ENCODE data around the gene ROR2. TPM values are rescaled to one million over a fixed set of nuclear protein-coding genes. Genes with fewer than 3 reads are reported as not detected.

ROR2 gene
- total RNA-seq, 1 experiment from 2014 or later, result 5.9 TPM

DNA sequence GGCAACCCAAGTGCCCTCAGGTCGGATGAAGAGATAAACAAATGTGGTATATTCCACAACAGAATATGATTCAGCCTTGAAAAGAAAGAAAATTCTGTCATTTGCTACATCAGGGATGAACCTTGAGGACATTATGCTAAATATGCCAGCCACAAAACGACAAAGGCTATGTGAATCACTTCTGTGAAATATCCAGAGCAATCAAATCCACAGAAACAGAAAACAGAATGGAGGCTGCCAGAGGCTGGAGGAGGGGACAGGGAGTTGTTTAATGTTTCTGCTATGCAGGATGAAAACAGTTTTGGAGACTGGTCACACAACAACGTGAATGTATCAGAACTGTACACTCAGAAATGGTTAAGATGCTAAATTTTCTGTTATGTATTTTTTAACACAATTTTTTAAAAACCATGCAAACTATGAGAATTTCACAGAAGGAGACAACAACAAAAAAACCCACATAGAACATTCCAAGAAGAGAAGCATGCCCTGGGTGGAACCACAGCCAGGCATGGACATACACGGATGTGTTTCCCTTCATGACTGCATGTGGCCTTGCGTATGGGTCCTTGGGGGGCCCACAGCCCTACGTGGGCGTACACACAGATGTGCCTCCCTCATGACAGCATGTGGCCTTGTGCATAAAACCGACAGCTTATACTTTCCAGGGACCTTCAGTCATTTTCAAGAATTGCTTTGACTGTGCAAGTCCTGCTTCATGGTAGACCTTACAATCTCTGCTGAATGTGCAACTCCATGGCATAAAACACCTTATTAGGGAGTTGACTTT lies 146.7 kb downstream of the ROR2 start:
- DNase-seq (ENCODE audit: low read depth, low spot score) (no peak), ATAC-seq (no peak)
- TF ChIP-seq POLR2AphosphoS5 (IDR thresholded peaks at IDR 0.05; ENCODE audit: low read depth, low read length), result no peak
- TF ChIP-seq, protein P1, sequence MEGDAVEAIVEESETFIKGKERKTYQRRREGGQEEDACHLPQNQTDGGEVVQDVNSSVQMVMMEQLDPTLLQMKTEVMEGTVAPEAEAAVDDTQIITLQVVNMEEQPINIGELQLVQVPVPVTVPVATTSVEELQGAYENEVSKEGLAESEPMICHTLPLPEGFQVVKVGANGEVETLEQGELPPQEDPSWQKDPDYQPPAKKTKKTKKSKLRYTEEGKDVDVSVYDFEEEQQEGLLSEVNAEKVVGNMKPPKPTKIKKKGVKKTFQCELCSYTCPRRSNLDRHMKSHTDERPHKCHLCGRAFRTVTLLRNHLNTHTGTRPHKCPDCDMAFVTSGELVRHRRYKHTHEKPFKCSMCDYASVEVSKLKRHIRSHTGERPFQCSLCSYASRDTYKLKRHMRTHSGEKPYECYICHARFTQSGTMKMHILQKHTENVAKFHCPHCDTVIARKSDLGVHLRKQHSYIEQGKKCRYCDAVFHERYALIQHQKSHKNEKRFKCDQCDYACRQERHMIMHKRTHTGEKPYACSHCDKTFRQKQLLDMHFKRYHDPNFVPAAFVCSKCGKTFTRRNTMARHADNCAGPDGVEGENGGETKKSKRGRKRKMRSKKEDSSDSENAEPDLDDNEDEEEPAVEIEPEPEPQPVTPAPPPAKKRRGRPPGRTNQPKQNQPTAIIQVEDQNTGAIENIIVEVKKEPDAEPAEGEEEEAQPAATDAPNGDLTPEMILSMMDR (IDR thresholded peaks at IDR 0.05), result no peak
- no peak for TF ChIP-seq SIN3A (IDR thresholded peaks at IDR 0.05; ENCODE audit: borderline replicate concordance, insufficient read depth, low read depth, low read length)
- TF ChIP-seq, protein P2, sequence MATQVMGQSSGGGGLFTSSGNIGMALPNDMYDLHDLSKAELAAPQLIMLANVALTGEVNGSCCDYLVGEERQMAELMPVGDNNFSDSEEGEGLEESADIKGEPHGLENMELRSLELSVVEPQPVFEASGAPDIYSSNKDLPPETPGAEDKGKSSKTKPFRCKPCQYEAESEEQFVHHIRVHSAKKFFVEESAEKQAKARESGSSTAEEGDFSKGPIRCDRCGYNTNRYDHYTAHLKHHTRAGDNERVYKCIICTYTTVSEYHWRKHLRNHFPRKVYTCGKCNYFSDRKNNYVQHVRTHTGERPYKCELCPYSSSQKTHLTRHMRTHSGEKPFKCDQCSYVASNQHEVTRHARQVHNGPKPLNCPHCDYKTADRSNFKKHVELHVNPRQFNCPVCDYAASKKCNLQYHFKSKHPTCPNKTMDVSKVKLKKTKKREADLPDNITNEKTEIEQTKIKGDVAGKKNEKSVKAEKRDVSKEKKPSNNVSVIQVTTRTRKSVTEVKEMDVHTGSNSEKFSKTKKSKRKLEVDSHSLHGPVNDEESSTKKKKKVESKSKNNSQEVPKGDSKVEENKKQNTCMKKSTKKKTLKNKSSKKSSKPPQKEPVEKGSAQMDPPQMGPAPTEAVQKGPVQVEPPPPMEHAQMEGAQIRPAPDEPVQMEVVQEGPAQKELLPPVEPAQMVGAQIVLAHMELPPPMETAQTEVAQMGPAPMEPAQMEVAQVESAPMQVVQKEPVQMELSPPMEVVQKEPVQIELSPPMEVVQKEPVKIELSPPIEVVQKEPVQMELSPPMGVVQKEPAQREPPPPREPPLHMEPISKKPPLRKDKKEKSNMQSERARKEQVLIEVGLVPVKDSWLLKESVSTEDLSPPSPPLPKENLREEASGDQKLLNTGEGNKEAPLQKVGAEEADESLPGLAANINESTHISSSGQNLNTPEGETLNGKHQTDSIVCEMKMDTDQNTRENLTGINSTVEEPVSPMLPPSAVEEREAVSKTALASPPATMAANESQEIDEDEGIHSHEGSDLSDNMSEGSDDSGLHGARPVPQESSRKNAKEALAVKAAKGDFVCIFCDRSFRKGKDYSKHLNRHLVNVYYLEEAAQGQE (IDR thresholded peaks at IDR 0.05; ENCODE audit: insufficient read depth in 1 of 2, low read depth in 2 of 2, low read length in 1 of 2), result no peak
- no peak for TF ChIP-seq TCF7L2 (IDR thresholded peaks at IDR 0.05; ENCODE audit: low read depth, low read length)
- H3K4me3 ChIP-seq (ENCODE audit: low read depth in 2 of 2, low read length in 2 of 2), result no peak overlapping the region
- intact Hi-C loops (cut with micrococcal nuclease; ENCODE audit: unreplicated experiment), result no loop called here
- in situ Hi-C loops (cut with HindIII; ENCODE audit: low pct_unique_long_range_greater_than_20kb, low sequenced_read_pairs), result no loop called here
- H3K4me1 ChIP-seq (ENCODE audit: control insufficient read depth, insufficient read depth, low read length), result no peaks in the 10 kb centered on the region
- POLR2A ChIA-PET, result no interaction called here
- BruUV-seq (replicated peaks), result no TSS peak
- no peaks in the 10 kb centered on the region for H3K9me3 ChIP-seq (ENCODE audit: control insufficient read depth, insufficient read depth, low read depth, low read length)
- CTCF ChIA-PET, result no interaction called here
- no peaks in the 10 kb centered on the region for H3K27me3 ChIP-seq (ENCODE audit: control insufficient read depth, insufficient read depth, low read length)
- no peak overlapping the region for H3K27ac ChIP-seq (ENCODE audit: low read length)
- no peaks in the 10 kb centered on the region for H3K36me3 ChIP-seq (ENCODE audit: control insufficient read depth, insufficient read depth, low read length)

DNA sequence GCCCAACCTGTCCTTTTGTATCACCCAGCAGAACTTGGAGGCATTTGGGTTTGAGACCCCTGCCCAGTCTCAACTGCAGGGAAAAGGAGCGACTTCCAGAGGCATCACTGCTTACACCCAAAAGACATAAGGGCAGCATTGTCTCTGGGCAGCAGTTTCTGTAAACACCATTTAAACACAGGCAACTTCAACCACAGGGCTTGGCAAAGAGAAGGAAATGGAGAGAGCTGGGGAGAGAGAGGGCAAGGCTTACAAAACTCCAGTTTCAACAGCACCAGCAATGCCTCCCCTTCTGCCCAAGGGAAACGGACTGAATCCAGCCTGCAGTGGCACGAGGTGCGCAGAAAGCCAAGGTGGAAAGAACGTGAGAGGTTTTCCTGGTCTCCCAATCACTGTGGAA lies 147.6 kb downstream of the ROR2 start:
- ChIA-PET POLR2A (no interaction called here), CTCF (no interaction called here)
- H3K27ac ChIP-seq (ENCODE audit: low read length), result no peak overlapping the region
- intact Hi-C loops (cut with micrococcal nuclease; ENCODE audit: unreplicated experiment) (no loop called here), in situ Hi-C loops (cut with HindIII; ENCODE audit: low pct_unique_long_range_greater_than_20kb, low sequenced_read_pairs) (no loop called here)
- H3K4me3 ChIP-seq (ENCODE audit: low read depth in 2 of 2, low read length in 2 of 2), result no peak overlapping the region
- no TSS peak for BruUV-seq (replicated peaks)
- ATAC-seq, result no peak
- no peaks in the 10 kb centered on the region for H3K36me3 ChIP-seq (ENCODE audit: control insufficient read depth, insufficient read depth, low read length)
- no peaks in the 10 kb centered on the region for H3K4me1 ChIP-seq (ENCODE audit: control insufficient read depth, insufficient read depth, low read length)
- no peaks in the 10 kb centered on the region for H3K27me3 ChIP-seq (ENCODE audit: control insufficient read depth, insufficient read depth, low read length)
- DNase-seq (ENCODE audit: low read depth, low spot score), result no peak
- H3K9me3 ChIP-seq (ENCODE audit: control insufficient read depth, insufficient read depth, low read depth, low read length), result no peaks in the 10 kb centered on the region
- TF ChIP-seq, protein P1 (IDR thresholded peaks at IDR 0.05), result no peak
- TF ChIP-seq SIN3A (IDR thresholded peaks at IDR 0.05; ENCODE audit: borderline replicate concordance, insufficient read depth, low read depth, low read length), result no peak
- no peak for TF ChIP-seq TCF7L2 (IDR thresholded peaks at IDR 0.05; ENCODE audit: low read depth, low read length)
- TF ChIP-seq, protein P2 (IDR thresholded peaks at IDR 0.05; ENCODE audit: insufficient read depth in 1 of 2, low read depth in 2 of 2, low read length in 1 of 2), result no peak
- no peak for TF ChIP-seq POLR2AphosphoS5 (IDR thresholded peaks at IDR 0.05; ENCODE audit: low read depth, low read length)

Data from Panc1 (cell line).